Stimulated activated effector memory CD8-positive, alpha-beta T cell treated with anti-CD3 and anti-CD28 coated beads, Interleukin-12 subunit alpha, Interleukin-12 subunit beta, amount 100 ng/mL, for 72 hours (primary cell): ENCODE measurements around the gene CARF.
A peak's percentile ranks its signal among the peaks of the same experiment; 100 is the strongest.
"Not testable (repeated sequence)": the region's sequence is repeated elsewhere in the genome, so short reads cannot be mapped to it uniquely, and the experiment has no call there.

ENCODE experiments used
- ATAC-seq: fragments of 150-1000 bp; cut with Tn5 transposase; 2 replicates; pipeline ENCODE4 v1.10.0; 2021
- DNase-seq, 2 donors: peaks; one replicate each; pipeline ENCODE4 v3.0.0; 2021 to 2022; ENCODE audit warnings: low spot score in 2 of 2
- H3K27ac Mint-ChIP-seq: one replicate; pipeline ENCODE4 v1.8.0; 2022; ENCODE audit warnings: mild to moderate bottlenecking, mixed read lengths
- H3K36me3 Mint-ChIP-seq: one replicate; pipeline ENCODE4 v1.8.0; 2022; ENCODE audit warnings: mild to moderate bottlenecking, mixed read lengths
- H3K4me1 Mint-ChIP-seq: one replicate; pipeline ENCODE4 v1.8.0; 2022; ENCODE audit warnings: mixed read lengths
- H3K4me3 Mint-ChIP-seq: one replicate; pipeline ENCODE4 v1.8.0; 2022; ENCODE audit warnings: mild to moderate bottlenecking, mixed read lengths
- H3K9me3 Mint-ChIP-seq: one replicate; pipeline ENCODE4 v1.8.0; 2022; ENCODE audit warnings: mixed read lengths

CARF gene

GRCh38 chr2:202965810-202966460 lies 53.9 kb downstream of the CARF start:
- Mint-ChIP-seq H3K36me3 (peaks cover 4% of the 10 kb centered on the region), H3K27ac (no peak overlapping the region), H3K4me1 (no peaks in the 10 kb centered on the region), H3K9me3 (no peaks in the 10 kb centered on the region), H3K4me3 (no peak overlapping the region)
- DNase-seq (peak in 1 of 2 donors; percentile 57), ATAC-seq (peak; percentile 95)

GRCh38 chr2:202969404-202969803 lies 57.3 kb downstream of the CARF start:
- H3K4me1 Mint-ChIP-seq, DNase-seq, ATAC-seq, H3K27ac Mint-ChIP-seq, H3K4me3 Mint-ChIP-seq, H3K9me3 Mint-ChIP-seq: not testable (repeated sequence)
- H3K36me3 Mint-ChIP-seq, result peaks cover 13% of the 10 kb centered on the region

GRCh38 chr2:202976809-202977208 lies 64.7 kb downstream of the CARF start:
- H3K4me1 Mint-ChIP-seq, result no peaks in the 10 kb centered on the region
- H3K4me3 Mint-ChIP-seq, result no peak overlapping the region

GRCh38 chr2:202982779-202983491 lies 70.9 kb downstream of the CARF start:
- peak overlapping the region; percentile 18 for H3K27ac Mint-ChIP-seq
- no peak for ATAC-seq

More at GRCh38 chr2:202976809-202977208, 64.7 kb downstream of the CARF start:
- Mint-ChIP-seq H3K36me3 (peaks cover 17% of the 10 kb centered on the region), H3K9me3 (no peaks in the 10 kb centered on the region), H3K27ac (no peak overlapping the region)
- ATAC-seq (no peak), DNase-seq (no peak)

GRCh38 chr2:202989749-202990148 lies 77.7 kb downstream of the CARF start:
- ATAC-seq, result no peak
- H3K9me3 Mint-ChIP-seq, result no peaks in the 10 kb centered on the region
- no peak for DNase-seq

More at GRCh38 chr2:202982779-202983491, 70.9 kb downstream of the CARF start:
- Mint-ChIP-seq H3K36me3 (peaks cover 19% of the 10 kb centered on the region), H3K4me3 (no peak overlapping the region), H3K4me1 (no peaks in the 10 kb centered on the region), H3K9me3 (no peaks in the 10 kb centered on the region)
- DNase-seq, result no peak

GRCh38 chr2:202990501-202990900 lies 78.4 kb downstream of the CARF start:
- H3K4me1 Mint-ChIP-seq, result no peaks in the 10 kb centered on the region
- H3K4me3 Mint-ChIP-seq, result no peak overlapping the region
- DNase-seq (no peak), ATAC-seq (no peak)
- H3K9me3 Mint-ChIP-seq, result no peaks in the 10 kb centered on the region
- H3K27ac Mint-ChIP-seq, result no peak overlapping the region
- no peaks in the 10 kb centered on the region for H3K36me3 Mint-ChIP-seq

More at GRCh38 chr2:202989749-202990148, 77.7 kb downstream of the CARF start:
- Mint-ChIP-seq H3K27ac (no peak overlapping the region), H3K36me3 (no peaks in the 10 kb centered on the region), H3K4me1 (no peaks in the 10 kb centered on the region), H3K4me3 (no peak overlapping the region)

- H3K4me3 Mint-ChIP-seq, DNase-seq, H3K9me3 Mint-ChIP-seq, H3K4me1 Mint-ChIP-seq, H3K27ac Mint-ChIP-seq, ATAC-seq, H3K36me3 Mint-ChIP-seq: not testable (repeated sequence)
Observed at GRCh38 chr2:202997113-202997512, 85.0 kb downstream of the CARF start.

GRCh38 chr2:203002054-203002821 lies 90.2 kb downstream of the CARF start:
- Mint-ChIP-seq H3K27ac (no peak overlapping the region), H3K36me3 (no peaks in the 10 kb centered on the region), H3K9me3 (no peaks in the 10 kb centered on the region), H3K4me1 (no peaks in the 10 kb centered on the region), H3K4me3 (no peak overlapping the region)
- ATAC-seq (no peak), DNase-seq (no peak)

- Mint-ChIP-seq H3K36me3 (no peaks in the 10 kb centered on the region), H3K27ac (no peak overlapping the region), H3K4me1 (no peaks in the 10 kb centered on the region), H3K4me3 (no peak overlapping the region), H3K9me3 (no peaks in the 10 kb centered on the region)
- ATAC-seq, result no peak
- DNase-seq, result no peak
Observed at GRCh38 chr2:203003716-203004115, 91.6 kb downstream of the CARF start.

- Mint-ChIP-seq H3K36me3 (no peaks in the 10 kb centered on the region), H3K9me3 (no peaks in the 10 kb centered on the region), H3K4me1 (peaks cover 31% of the 10 kb centered on the region), H3K4me3 (peak within 1 kb of the TSS; percentile 96), H3K27ac (peak within 1 kb of the TSS; percentile 96)
- DNase-seq (peak; percentile 98 to 99), ATAC-seq (peak; percentile 97)
Observed at GRCh38 chr2:203014456-203015199, 102.6 kb downstream of the CARF start, which contains the start of gene NBEAL1. TSS of gene NBEAL1 (plus strand) at chr2:203014875. CDS start at chr2:203016385, 1,510 bp downstream.

GRCh38 chr2:203016716-203017115 lies 104.6 kb downstream of the CARF start:
- no peak overlapping the region for H3K4me3 Mint-ChIP-seq
- DNase-seq (no peak), ATAC-seq (no peak)
- H3K9me3 Mint-ChIP-seq, result no peaks in the 10 kb centered on the region
- H3K4me1 Mint-ChIP-seq, result peaks cover 31% of the 10 kb centered on the region
- H3K36me3 Mint-ChIP-seq, result no peaks in the 10 kb centered on the region
- H3K27ac Mint-ChIP-seq, result no peak overlapping the region

- DNase-seq (no peak), ATAC-seq (peak; percentile 0)
- H3K4me1 Mint-ChIP-seq, result peaks cover 31% of the 10 kb centered on the region
- H3K27ac Mint-ChIP-seq, result no peak overlapping the region
- no peaks in the 10 kb centered on the region for H3K36me3 Mint-ChIP-seq
- H3K9me3 Mint-ChIP-seq, result no peaks in the 10 kb centered on the region
- peak overlapping the region; percentile 36 for H3K4me3 Mint-ChIP-seq
Observed at GRCh38 chr2:203018181-203018580, 106.1 kb downstream of the CARF start.

- DNase-seq (no peak), ATAC-seq (no peak)
- Mint-ChIP-seq H3K4me3 (no peak overlapping the region), H3K36me3 (no peaks in the 10 kb centered on the region), H3K4me1 (peaks cover 31% of the 10 kb centered on the region), H3K27ac (no peak overlapping the region), H3K9me3 (no peaks in the 10 kb centered on the region)
Observed at GRCh38 chr2:203019142-203019541, 107.1 kb downstream of the CARF start.

GRCh38 chr2:203021991-203022390 lies 109.9 kb downstream of the CARF start:
- no peak for DNase-seq
- H3K27ac Mint-ChIP-seq, result no peak overlapping the region
- no peaks in the 10 kb centered on the region for H3K9me3 Mint-ChIP-seq
- no peaks in the 10 kb centered on the region for H3K36me3 Mint-ChIP-seq
- no peak for ATAC-seq
- no peak overlapping the region for H3K4me3 Mint-ChIP-seq
- peaks cover 17% of the 10 kb centered on the region for H3K4me1 Mint-ChIP-seq

- no peak for DNase-seq
- Mint-ChIP-seq H3K4me1 (peaks cover 17% of the 10 kb centered on the region), H3K4me3 (no peak overlapping the region), H3K9me3 (no peaks in the 10 kb centered on the region), H3K36me3 (no peaks in the 10 kb centered on the region), H3K27ac (no peak overlapping the region)
- ATAC-seq, result no peak
Observed at GRCh38 chr2:203022751-203023150, 110.7 kb downstream of the CARF start.
